Smooth muscle cell (in vitro differentiated cells): ENCODE results near the gene PLPPR1. TPM values are rescaled to one million over a fixed set of nuclear protein-coding genes. Genes with fewer than 3 reads are reported as not detected.

Source experiments
- DNase-seq: peaks from one replicate; lab custom pipeline; 2025; ENCODE audit not compliant: unreplicated experiment; lab: John Stamatoyannopoulos, UW
- H2AFZ ChIP-seq: fragments of 200-600 bp; sonication (generic); 2 replicates; pipeline ENCODE4 v1.6.0; 2016; ENCODE audit warnings: antibody characterized with exemption, low read depth, mild to moderate bottlenecking
- H3F3A ChIP-seq: fragments of 200-600 bp; sonication (generic); 2 replicates; pipeline ENCODE4 v1.6.0; 2017; ENCODE audit warnings: antibody characterized with exemption, low read depth
- H3K27ac ChIP-seq: fragments of 200-600 bp; sonication (generic); 2 replicates; pipeline ENCODE4 v1.5.1; 2016; ENCODE audit warnings: low read depth, mild to moderate bottlenecking
- H3K27me3 ChIP-seq: fragments of 200-600 bp; sonication (generic); 2 replicates; pipeline ENCODE4 v1.6.1; 2016; ENCODE audit warnings: low read depth, mild to moderate bottlenecking
- H3K36me3 ChIP-seq: fragments of 200-600 bp; sonication (generic); 2 replicates; pipeline ENCODE4 v1.5.1; 2016; ENCODE audit warnings: low read depth
- H3K4me1 ChIP-seq: fragments of 200-600 bp; sonication (generic); 2 replicates; pipeline ENCODE4 v1.5.1; 2016; ENCODE audit warnings: low read depth
- H3K4me2 ChIP-seq: fragments of 200-600 bp; sonication (generic); 2 replicates; pipeline ENCODE4 v1.6.0; 2016; ENCODE audit warnings: mild to moderate bottlenecking
- H3K4me3 ChIP-seq: fragments of 200-600 bp; sonication (generic); 2 replicates; pipeline ENCODE4 v1.5.1; 2016; ENCODE audit warnings: mild to moderate bottlenecking
- H3K79me2 ChIP-seq: fragments of 200-600 bp; sonication (generic); 2 replicates; pipeline ENCODE4 v1.6.0; 2016; ENCODE audit warnings: low read depth, mild to moderate bottlenecking
- H3K9ac ChIP-seq: fragments of 200-600 bp; sonication (generic); 2 replicates; pipeline ENCODE4 v1.6.0; 2016; ENCODE audit warnings: low read depth
- H3K9me3 ChIP-seq: fragments of 200-600 bp; sonication (generic); replicated peaks from 2 replicates; pipeline ENCODE4 v1.5.1; 2016; ENCODE audit warnings: low read depth
- H4K20me1 ChIP-seq: fragments of 200-600 bp; sonication (generic); 2 replicates; pipeline ENCODE4 v1.6.0; 2016; ENCODE audit warnings: low read depth
- WGBS: methylation state at CpG from one replicate; pipeline ENCODE4 v1.1.7; 2016; ENCODE audit warnings: low lambda C conversion rate; 5-methylcytosine and 5-hydroxymethylcytosine counted together
- polyA plus RNA-seq: library from polyadenylated mRNA; unstranded; fragments of >200 nt; fragmentation: Nextera tagmentation; extraction: Ambion mirVana; gene quantifications from 2 replicates; pipeline ENCODE4 v1.2.1, GENCODE V29; 2016
- total RNA-seq: library from RNA; depleted of rRNA; stranded (reverse); fragments of >200 nt; gene quantifications from 2 replicates; pipeline ENCODE4 v1.2.3, GENCODE V29; 2014
- TF ChIP-seq, protein P1 (sequence below): fragments of 200-600 bp; sonication (generic); IDR thresholded peaks from 2 replicates; pipeline ENCODE4 v1.5.1; 2017; ENCODE audit warnings: borderline replicate concordance, mild to moderate bottlenecking, antibody characterized with exemption; ENCODE audit not compliant: insufficient read depth, poor library complexity, severe bottlenecking

The PLPPR1 gene
- total and polyA plus RNA-seq, 2 experiments from 2014 or later: not detected

DNA sequence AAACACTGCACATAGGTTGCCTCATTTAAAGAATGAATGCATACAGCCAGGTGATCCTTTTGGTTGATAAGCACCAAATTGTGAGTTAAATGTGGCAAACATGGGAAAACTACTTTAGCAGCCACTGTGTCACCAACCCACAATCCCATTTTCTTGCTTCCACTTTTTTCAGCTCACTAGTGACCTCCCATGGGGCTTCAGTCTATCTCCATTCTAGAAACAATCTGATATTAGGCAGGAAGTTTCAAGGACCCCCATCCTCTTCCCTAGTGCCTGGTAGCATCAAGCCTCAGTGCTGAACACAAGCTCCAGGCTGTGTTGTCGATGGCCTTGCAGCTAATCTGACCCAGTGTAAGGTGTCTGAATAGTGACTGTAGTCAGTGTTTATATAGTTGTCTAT is 66.2 kb downstream of the PLPPR1 start:
- no peaks in the 10 kb centered on the region for H3K4me1 ChIP-seq
- H3K79me2 ChIP-seq: no peaks in the 10 kb centered on the region
- no peaks in the 10 kb centered on the region for H3F3A ChIP-seq
- no peak overlapping the region for H3K4me3 ChIP-seq
- WGBS: 91% methylated on average over 1 of the region's 1 CpG
- TF ChIP-seq, protein P1, sequence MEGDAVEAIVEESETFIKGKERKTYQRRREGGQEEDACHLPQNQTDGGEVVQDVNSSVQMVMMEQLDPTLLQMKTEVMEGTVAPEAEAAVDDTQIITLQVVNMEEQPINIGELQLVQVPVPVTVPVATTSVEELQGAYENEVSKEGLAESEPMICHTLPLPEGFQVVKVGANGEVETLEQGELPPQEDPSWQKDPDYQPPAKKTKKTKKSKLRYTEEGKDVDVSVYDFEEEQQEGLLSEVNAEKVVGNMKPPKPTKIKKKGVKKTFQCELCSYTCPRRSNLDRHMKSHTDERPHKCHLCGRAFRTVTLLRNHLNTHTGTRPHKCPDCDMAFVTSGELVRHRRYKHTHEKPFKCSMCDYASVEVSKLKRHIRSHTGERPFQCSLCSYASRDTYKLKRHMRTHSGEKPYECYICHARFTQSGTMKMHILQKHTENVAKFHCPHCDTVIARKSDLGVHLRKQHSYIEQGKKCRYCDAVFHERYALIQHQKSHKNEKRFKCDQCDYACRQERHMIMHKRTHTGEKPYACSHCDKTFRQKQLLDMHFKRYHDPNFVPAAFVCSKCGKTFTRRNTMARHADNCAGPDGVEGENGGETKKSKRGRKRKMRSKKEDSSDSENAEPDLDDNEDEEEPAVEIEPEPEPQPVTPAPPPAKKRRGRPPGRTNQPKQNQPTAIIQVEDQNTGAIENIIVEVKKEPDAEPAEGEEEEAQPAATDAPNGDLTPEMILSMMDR: no peak
- H2AFZ ChIP-seq: no peak overlapping the region
- H3K36me3 ChIP-seq: no peaks in the 10 kb centered on the region
- H3K27me3 ChIP-seq: peaks cover 11% of the 10 kb centered on the region
- no peak overlapping the region for H3K27ac ChIP-seq
- no peak for DNase-seq
- H3K4me2 ChIP-seq: no peak overlapping the region
- no peaks in the 10 kb centered on the region for H4K20me1 ChIP-seq
- no peak overlapping the region for H3K9ac ChIP-seq
- no peaks in the 10 kb centered on the region for H3K9me3 ChIP-seq

DNA sequence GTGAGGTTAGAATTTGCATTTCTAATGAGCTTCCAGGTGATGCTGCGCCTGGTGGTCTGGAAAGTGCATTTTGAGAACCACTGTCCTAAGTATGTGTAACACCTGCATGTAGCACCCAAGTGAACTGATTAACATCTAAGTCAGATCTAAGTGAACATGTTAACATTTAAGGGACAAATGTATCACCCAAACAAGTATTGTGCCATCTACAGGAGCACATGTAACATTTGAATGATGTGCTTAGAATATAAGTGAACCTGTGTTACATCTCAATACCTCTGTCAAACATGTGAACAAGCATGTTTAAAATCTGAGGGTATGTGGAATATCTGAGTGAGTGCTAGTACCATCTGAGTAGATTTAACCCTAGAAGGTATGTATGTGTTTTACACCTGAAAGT is 68.7 kb downstream of the PLPPR1 start:
- Histone ChIP-seq H2AFZ (no peak overlapping the region), H3K9me3 (no peaks in the 10 kb centered on the region), H3K4me2 (no peak overlapping the region), H3K36me3 (no peaks in the 10 kb centered on the region), H3K4me1 (no peaks in the 10 kb centered on the region), H3K9ac (no peak overlapping the region), H3K4me3 (no peak overlapping the region), H3F3A (no peaks in the 10 kb centered on the region), H3K79me2 (no peaks in the 10 kb centered on the region), H3K27me3 (peaks cover 14% of the 10 kb centered on the region), H3K27ac (no peak overlapping the region), H4K20me1 (no peaks in the 10 kb centered on the region)
- TF ChIP-seq, protein P1: no peak
- DNase-seq: no peak
- WGBS: 52% methylated on average over 1 of the region's 1 CpG

DNA sequence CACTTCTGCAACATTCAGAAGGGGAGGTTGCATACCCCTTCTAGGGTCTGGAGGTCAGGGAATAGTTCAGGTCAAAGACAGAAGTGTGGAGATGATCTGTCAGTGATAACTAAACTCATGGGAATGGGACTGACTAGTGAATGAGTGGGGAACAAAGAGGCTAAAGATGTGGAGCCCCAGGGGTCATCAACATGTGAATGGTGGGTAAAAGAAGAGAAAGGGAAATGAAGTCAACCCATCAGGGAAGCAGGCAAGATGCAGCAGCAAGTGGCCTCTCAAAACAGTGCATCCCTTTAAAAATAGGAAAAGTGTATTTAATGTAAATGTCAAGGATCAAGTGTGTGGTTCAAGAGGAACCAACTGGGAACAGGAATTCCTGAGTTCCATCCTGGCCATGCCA is 69.9 kb downstream of the PLPPR1 start:
- Histone ChIP-seq H3K4me2 (no peak overlapping the region), H3K27ac (no peak overlapping the region), H3K4me1 (no peaks in the 10 kb centered on the region), H3F3A (no peaks in the 10 kb centered on the region), H3K9ac (no peak overlapping the region), H4K20me1 (no peaks in the 10 kb centered on the region), H3K27me3 (peaks cover 14% of the 10 kb centered on the region), H3K36me3 (no peaks in the 10 kb centered on the region), H3K4me3 (no peak overlapping the region), H3K9me3 (no peaks in the 10 kb centered on the region), H2AFZ (no peak overlapping the region), H3K79me2 (no peaks in the 10 kb centered on the region)
- TF ChIP-seq, protein P1: no peak
- DNase-seq: no peak

DNA sequence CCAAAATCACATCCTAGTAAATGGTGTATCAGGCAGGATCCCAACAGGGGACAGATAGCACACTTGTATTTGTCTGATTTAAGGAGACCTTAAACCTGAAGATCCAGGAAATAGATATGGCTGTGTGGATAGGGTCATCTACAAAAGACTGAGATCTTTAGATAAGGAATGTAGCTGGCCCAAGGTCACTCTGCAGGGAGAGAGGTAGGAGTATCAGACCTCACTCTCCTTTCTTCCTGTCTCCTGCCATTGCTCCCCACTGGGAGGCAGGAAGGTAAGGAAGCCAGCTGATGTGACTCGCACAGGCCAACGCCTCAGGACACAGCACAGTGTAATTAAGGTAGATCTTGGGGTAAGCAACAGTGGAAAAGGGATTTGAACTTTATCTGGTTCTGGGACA is 85.8 kb downstream of the PLPPR1 start:
- Histone ChIP-seq H4K20me1 (no peaks in the 10 kb centered on the region), H3K4me2 (no peak overlapping the region), H3F3A (no peaks in the 10 kb centered on the region), H3K27me3 (peaks cover 13% of the 10 kb centered on the region), H3K79me2 (no peaks in the 10 kb centered on the region), H3K4me3 (no peak overlapping the region), H3K9me3 (no peaks in the 10 kb centered on the region), H3K27ac (no peak overlapping the region), H3K36me3 (no peaks in the 10 kb centered on the region), H2AFZ (no peak overlapping the region), H3K4me1 (no peaks in the 10 kb centered on the region), H3K9ac (no peak overlapping the region)
- TF ChIP-seq, protein P1: no peak
- WGBS: 53% methylated on average over 2 of the region's 2 CpGs
- no peak for DNase-seq
